K562 (cell line): ENCODE results near the gene BACE1-AS. TPM values are rescaled to one million over a fixed set of nuclear protein-coding genes. Genes with fewer than 3 reads are reported as not detected.

Experiments used
- ATAC-seq: fragments of 200-7000 bp; cut with Tn5 transposase; 3 replicates; pipeline ENCODE4 v1.9.1; 2020; ENCODE audit warnings: moderate library complexity
- BruUV-seq: library from RNA; stranded (reverse); fragments of 400-500 nt; replicated peaks from 2 replicates; lab custom pipeline; 2021; lab: Mats Ljungman, UMichigan
- CTCF ChIA-PET: fragments of 300-600 bp; formaldehyde crosslinking; extraction: SDS; loops from one replicate; lab custom pipeline; 2021; ENCODE audit warnings: low intra/inter-chr PET ratio; lab: Yijun Ruan, JAX
- POLR2A ChIA-PET: fragments of 300-600, 350-650 bp; sonication (Branson Sonifier 250); formaldehyde crosslinking; extraction: SDS; loops from one replicate; lab custom pipeline; 2021; ENCODE audit warnings: antibody characterized with exemption, inconsistent platforms; lab: Yijun Ruan, JAX
- DNase-seq, 4 experiments: peaks; one replicate each; pipeline versions ENCODE4 v3.0.0 to v3.0.0-alpha.2; 2011 to 2018; ENCODE audit warnings: low spot score in 3 of 4, mixed read lengths in 3 of 4; ENCODE audit errors: extremely low read depth in 1 of 4
- FAIRE-seq: peaks from 2 replicates; lab custom pipeline; 2011; peaks lifted over from hg19 to GRCh38; lab: Jason Lieb, UNC
- H2AFZ ChIP-seq: 2 replicates; pipeline ENCODE4 v1.6.0; 2011; ENCODE audit warnings: low read depth, low read length, control low read depth, inconsistent platforms
- H3K27ac ChIP-seq: fragments of 200-600 bp; 3 replicates; pipeline ENCODE4 v1.8.0; 2011; ENCODE audit warnings: low read depth, mild to moderate bottlenecking, control low read depth, inconsistent platforms, low read length, moderate library complexity, mixed read lengths; ENCODE audit errors: extremely low read depth
- H3K27me3 ChIP-seq, 2 experiments: fragments of 300-600 bp in 1 of 2; 2 replicates in 1 of 2; 3 replicates in 1 of 2; pipeline versions ENCODE4 v1.6.0 to v1.8.0; 2011; ENCODE audit warnings: inconsistent platforms in 2 of 2, low read length in 2 of 2, mild to moderate bottlenecking in 1 of 2, mixed read lengths in 1 of 2, moderate library complexity in 1 of 2; ENCODE audit not compliant: control insufficient read depth in 2 of 2, insufficient read depth in 2 of 2
- H3K36me3 ChIP-seq: fragments of 300-600 bp; 3 replicates; pipeline ENCODE4 v1.8.0; 2011; ENCODE audit warnings: mild to moderate bottlenecking, low read length, inconsistent platforms; ENCODE audit not compliant: control insufficient read depth, insufficient read depth
- H3K4me1 ChIP-seq, 2 experiments: fragments of 200-600 bp in 1 of 2; replicated peaks in 1 of 2; 2 replicates in 1 of 2; 3 replicates in 1 of 2; pipeline versions ENCODE4 v1.5.1 to v1.8.0; 2011; ENCODE audit warnings: inconsistent platforms in 2 of 2, low read length in 2 of 2, mild to moderate bottlenecking in 1 of 2, mixed read lengths in 1 of 2, moderate library complexity in 1 of 2; ENCODE audit not compliant: control insufficient read depth in 2 of 2, insufficient read depth in 2 of 2
- H3K4me2 ChIP-seq: 2 replicates; pipeline ENCODE4 v1.6.1; 2011; ENCODE audit warnings: low read length, control low read depth, inconsistent platforms, mixed read lengths; ENCODE audit not compliant: insufficient read depth
- H3K4me3 ChIP-seq: fragments of 200-600 bp; sonication (generic), shearing (Covaris generic); 2 replicates; pipeline ENCODE4 v1.5.1; 2016; ENCODE audit warnings: control low read depth, inconsistent platforms
- H3K79me2 ChIP-seq: fragments of 200-600 bp; 3 replicates; pipeline ENCODE4 v1.8.0; 2011; ENCODE audit warnings: low read length, inconsistent platforms; ENCODE audit not compliant: control insufficient read depth, insufficient read depth
- H3K9ac ChIP-seq, 2 experiments: 2 replicates each; pipeline versions ENCODE4 v1.6.0 to v1.6.1; 2011; ENCODE audit warnings: low read depth in 2 of 2, low read length in 2 of 2, control low read depth in 1 of 2, inconsistent platforms in 1 of 2, mild to moderate bottlenecking in 1 of 2, mixed read lengths in 1 of 2; ENCODE audit not compliant: insufficient read depth in 1 of 2
- H3K9me1 ChIP-seq: one replicate; pipeline ENCODE4 v1.6.0; 2011; ENCODE audit warnings: inconsistent platforms, mild to moderate bottlenecking, low read length, moderate library complexity; ENCODE audit not compliant: control insufficient read depth, insufficient read depth
- H3K9me3 ChIP-seq: replicated peaks from 2 replicates; pipeline ENCODE4 v1.5.1; 2011; ENCODE audit warnings: low read depth, low read length, inconsistent platforms; ENCODE audit not compliant: control insufficient read depth, insufficient read depth
- H4K20me1 ChIP-seq: replicated peaks from 2 replicates; pipeline ENCODE4 v1.6.1; 2011; ENCODE audit warnings: low read length, inconsistent platforms, mixed read lengths; ENCODE audit not compliant: control insufficient read depth, insufficient read depth
- HINFP ChIP-seq: fragments of 450-650 bp; conservative IDR thresholded peaks from 2 replicates; pipeline ENCODE4 v1.6.1; 2016; ENCODE audit warnings: missing genetic modification characterization, low read depth, mild to moderate bottlenecking, control low read depth, missing compliant biosample characterization
- KHSRP ChIP-seq: fragments of 450-650 bp; IDR thresholded peaks from 2 replicates; pipeline ENCODE4 v1.6.1; 2017
- LARP7 ChIP-seq: fragments of 450-650 bp; IDR thresholded peaks from 2 replicates; pipeline ENCODE4 v1.6.1; 2016
- MAZ ChIP-seq, 2 experiments: fragments of 450-650 bp in 1 of 2; sonication (generic) in 1 of 2; formaldehyde crosslinking; IDR thresholded peaks in 1 of 2; conservative IDR thresholded peaks in 1 of 2; 2 replicates each; pipeline versions ENCODE4 v1.4.0 to v1.5.0; 2020; ENCODE audit warnings: mild to moderate bottlenecking in 1 of 2, missing genetic modification reagents in 1 of 2
- MCM3 ChIP-seq: fragments of 450-650 bp; IDR thresholded peaks from 2 replicates; pipeline ENCODE4 v1.6.1; 2016
- MEF2A ChIP-seq: IDR thresholded peaks from 2 replicates; pipeline ENCODE4 v1.6.1; 2011; ENCODE audit warnings: low read depth, mild to moderate bottlenecking, low read length, moderate library complexity; ENCODE audit not compliant: control insufficient read depth
- MEF2D ChIP-seq: conservative IDR thresholded peaks from 2 replicates; pipeline ENCODE4 v1.6.1; 2016; ENCODE audit warnings: low read depth, missing genetic modification characterization, missing compliant biosample characterization
- NFIC ChIP-seq: fragments of 450-650 bp; IDR thresholded peaks from 2 replicates; pipeline ENCODE4 v1.6.1; 2017; ENCODE audit warnings: mild to moderate bottlenecking, inconsistent platforms
- OTX1 ChIP-seq: fragments of 450-650 bp; formaldehyde crosslinking; IDR thresholded peaks from 2 replicates; pipeline ENCODE4 v1.4.0; 2022; ENCODE audit warnings: mild to moderate bottlenecking
- POLR2AphosphoS5 ChIP-seq: IDR thresholded peaks from 2 replicates; pipeline ENCODE4 v1.6.1; 2011; ENCODE audit warnings: mild to moderate bottlenecking, low read depth, low read length, moderate library complexity; ENCODE audit not compliant: control insufficient read depth, insufficient read depth
- SNRNP70 ChIP-seq: fragments of 200-400 bp; formaldehyde crosslinking; optimal IDR thresholded peaks from 2 replicates; pipeline ENCODE3; 2017; ENCODE audit warnings: low read depth, low read length
- ZNF551 ChIP-seq: fragments of 250-450 bp; sonication (Bioruptor Pico); IDR thresholded peaks from 2 replicates; pipeline ENCODE4 v1.5.0; 2021; ENCODE audit warnings: mild to moderate bottlenecking, moderate library complexity
- ZNF57 ChIP-seq: fragments of 450-650 bp; formaldehyde crosslinking; IDR thresholded peaks from 2 replicates; pipeline ENCODE4 v1.4.0; 2020; ENCODE audit warnings: mild to moderate bottlenecking, moderate library complexity
- WGBS: fragments of 100-300 bp; shearing (Covaris generic); methylation state at CpG from one replicate; pipeline ENCODE4 v1.1.6; 2016; ENCODE audit warnings: low coverage, mixed read lengths; ENCODE audit not compliant: insufficient coverage; ENCODE audit errors: missing lambda C conversion rate; 5-methylcytosine and 5-hydroxymethylcytosine counted together
- in situ Hi-C: fragments of 300-500 bp; cut with MboI; formaldehyde crosslinking; loops from 4 replicates; pipeline ENCODE4 v1.15.0; 2018; ENCODE audit warnings: inconsistent platforms, mixed read lengths
- intact Hi-C: fragments of 100-400 bp; cut with micrococcal nuclease; formaldehyde crosslinking; loops from 2 replicates; pipeline ENCODE4 v1.14.2; 2022
- polyA plus RNA-seq, 8 experiments: library from polyadenylated mRNA; depleted of rRNA in 4 of 8; stranded (reverse) in 5 of 8; unstranded in 3 of 8; fragments of >200 nt; fragmentation: Nextera tagmentation in 2 of 8; fragmentation: Illumina TruSeq in 1 of 8; extraction: Ambion mirVana in 2 of 8; extraction: Trizol in 1 of 8; gene quantifications; 2 replicates each; pipeline versions ENCODE4 v1.2.1 to v1.2.3, GENCODE V29; 2011 to 2014; ENCODE audit warnings: inconsistent platforms in 1 of 8, missing spikeins in 1 of 8
- small RNA-seq: library from RNA; depleted of rRNA; stranded (forward); fragments of <200 nt; gene quantifications from one replicate; pipeline ENCODE3, GENCODE V24; 2014
- total RNA-seq, 7 experiments: library from RNA; depleted of rRNA in 6 of 7; stranded (reverse); fragments of >200 nt in 6 of 7; fragmentation: Illumina TruSeq in 2 of 7; extraction: Trizol in 2 of 7; gene quantifications; 2 replicates each; pipeline versions ENCODE4 v1.2.1 to v1.2.3, GENCODE V29; 2011 to 2021; ENCODE audit warnings: low replicate concordance in 1 of 7

BACE1-AS gene
- total and polyA plus RNA-seq, 9 of the 15 experiments (the other 6 are each of a cell fraction or from before 2014, with no cell fraction given), result 2.2 to 8.2 (median 3.8) TPM

GRCh38 chr11:117337076-117337475 lies 45.9 kb downstream of the BACE1-AS start:
- H4K20me1 ChIP-seq, result 0 out of 2 replicates have a peak, but pooled peaks cover 3% of the 10 kb centered on the region
- no peaks in the 10 kb centered on the region for H3K79me2 ChIP-seq
- no peak for ATAC-seq
- no peaks in the 10 kb centered on the region for H3K27me3 ChIP-seq
- intact Hi-C loops, result no loop called here
- TF ChIP-seq NFIC (no peak), KHSRP (no peak), MEF2A (no peak), LARP7 (no peak), POLR2AphosphoS5 (no peak), MEF2D (tag) (no peak), MAZ (CRISPR knock-in tag; conservative IDR thresholded peaks at IDR 0.05 in 1 of 2, IDR thresholded peaks at IDR 0.05 in 1 of 2) (no peak), OTX1 (no peak), ZNF57 (no peak), MCM3 (no peak), SNRNP70 (no peak), HINFP (tag) (no peak), ZNF551 (no peak)
- no peak overlapping the region for H3K27ac ChIP-seq
- H3K4me1 ChIP-seq, result no peaks in the 10 kb centered on the region
- H2AFZ ChIP-seq, result no peak overlapping the region
- in situ Hi-C loops, result no loop called here
- WGBS, result 88% methylated on average over 4 of the region's 4 CpGs
- H3K9ac ChIP-seq, result no peak overlapping the region
- ChIA-PET CTCF (no interaction called here), POLR2A (interaction anchor here (0.6 to 1.0 kb wide), 2 partner anchors 13 to 24 kb away, joined by 3 to 4 read pairs; no protein-coding TSS in a partner anchor)
- H3K4me3 ChIP-seq, result no peak overlapping the region
- H3K9me3 ChIP-seq, result no peaks in the 10 kb centered on the region
- no peak for FAIRE-seq
- no peak overlapping the region for H3K4me2 ChIP-seq
- no peak for DNase-seq
- 0 out of 3 replicates have a peak, but pooled peaks cover 2% of the 10 kb centered on the region for H3K36me3 ChIP-seq
- no TSS peak for BruUV-seq
- H3K9me1 ChIP-seq, result no peaks in the 10 kb centered on the region

Small RNAs within 50 kb of the gene (small RNA-seq; reads per million reads assigned to genes)
- not detected for gene RF00564

Other genes starting within 250 kb of the BACE1-AS start
Only the 7 nearest of the 8 such genes appear.
- 61.0 and 64.9 TPM in 2 replicates for gene PAFAH1B2, start 147.1 kb upstream of the BACE1-AS start, total RNA-seq (2014; rRNA removed)
- 94.7 and 109 TPM in 2 replicates for gene PAFAH1B2, start 147.1 kb upstream of the BACE1-AS start, total RNA-seq (2014; rRNA removed; fragmentation: Illumina TruSeq; extraction: Trizol)
- gene PAFAH1B2, start 147.1 kb upstream of the BACE1-AS start, total RNA-seq (2015; rRNA removed; fragmentation: Illumina TruSeq; extraction: Trizol), result 70.4 and 74.2 TPM in 2 replicates
- 82.3 and 90.2 TPM in 2 replicates for gene PAFAH1B2, start 147.1 kb upstream of the BACE1-AS start, total RNA-seq (2021)
- gene PAFAH1B2, start 147.1 kb upstream of the BACE1-AS start, polyA plus RNA-seq (2011; rRNA removed), result 43.3 and 55.3 TPM in 2 replicates
- gene PAFAH1B2, start 147.1 kb upstream of the BACE1-AS start, polyA plus RNA-seq (2014; fragmentation: Illumina TruSeq; extraction: Trizol), result 38.0 and 39.3 TPM in 2 replicates
- gene PAFAH1B2, start 147.1 kb upstream of the BACE1-AS start, polyA plus RNA-seq (2014; fragmentation: Nextera tagmentation; extraction: Ambion mirVana), result 10 to 100 TPM; 27.8 to 81.6 TPM
- gene PAFAH1B2, start 147.1 kb upstream of the BACE1-AS start, polyA plus RNA-seq (2014; rRNA removed), result 34.5 and 36.4 TPM in 2 replicates
- 5.9 and 7.1 TPM in 2 replicates for gene SIDT2, start 112.6 kb upstream of the BACE1-AS start, total RNA-seq (2014; rRNA removed)
- gene SIDT2, start 112.6 kb upstream of the BACE1-AS start, total RNA-seq (2014; rRNA removed; fragmentation: Illumina TruSeq; extraction: Trizol), result 4.4 and 6.5 TPM in 2 replicates
- gene SIDT2, start 112.6 kb upstream of the BACE1-AS start, total RNA-seq (2015; rRNA removed; fragmentation: Illumina TruSeq; extraction: Trizol), result 6.1 and 7.0 TPM in 2 replicates
- gene SIDT2, start 112.6 kb upstream of the BACE1-AS start, total RNA-seq (2021), result 17.7 and 20.2 TPM in 2 replicates
- gene SIDT2, start 112.6 kb upstream of the BACE1-AS start, polyA plus RNA-seq (2011; rRNA removed), result 11.5 and 21.7 TPM in 2 replicates
- gene SIDT2, start 112.6 kb upstream of the BACE1-AS start, polyA plus RNA-seq (2014; fragmentation: Illumina TruSeq; extraction: Trizol), result 14.4 and 15.6 TPM in 2 replicates
- gene SIDT2, start 112.6 kb upstream of the BACE1-AS start, polyA plus RNA-seq (2014; fragmentation: Nextera tagmentation; extraction: Ambion mirVana), result 1 to 10 TPM; 2.4 to 3.6 TPM
- gene SIDT2, start 112.6 kb upstream of the BACE1-AS start, polyA plus RNA-seq (2014; rRNA removed), result 14.1 and 22.2 TPM in 2 replicates
- gene TAGLN, start 92.0 kb upstream of the BACE1-AS start, total RNA-seq (2014; rRNA removed), result 0.95 and 1.3 TPM in 2 replicates
- 1.1 and 1.4 TPM in 2 replicates for gene TAGLN, start 92.0 kb upstream of the BACE1-AS start, total RNA-seq (2014; rRNA removed; fragmentation: Illumina TruSeq; extraction: Trizol)
- gene TAGLN, start 92.0 kb upstream of the BACE1-AS start, total RNA-seq (2015; rRNA removed; fragmentation: Illumina TruSeq; extraction: Trizol), result 0.87 and 1.2 TPM in 2 replicates
- 3.5 and 3.6 TPM in 2 replicates for gene TAGLN, start 92.0 kb upstream of the BACE1-AS start, total RNA-seq (2021)
- 3.0 and 3.1 TPM in 2 replicates for gene TAGLN, start 92.0 kb upstream of the BACE1-AS start, polyA plus RNA-seq (2011; rRNA removed)
- gene TAGLN, start 92.0 kb upstream of the BACE1-AS start, polyA plus RNA-seq (2014; fragmentation: Illumina TruSeq; extraction: Trizol), result 2.4 and 2.8 TPM in 2 replicates
- gene TAGLN, start 92.0 kb upstream of the BACE1-AS start, polyA plus RNA-seq (2014; fragmentation: Nextera tagmentation; extraction: Ambion mirVana), result under 1 TPM; 0.21 to 0.56 TPM
- 3.2 and 4.9 TPM in 2 replicates for gene TAGLN, start 92.0 kb upstream of the BACE1-AS start, polyA plus RNA-seq (2014; rRNA removed)
- gene PCSK7, start 59.3 kb upstream of the BACE1-AS start, total RNA-seq (2014; rRNA removed), result 15.2 and 20.8 TPM in 2 replicates
- 15.2 and 15.6 TPM in 2 replicates for gene PCSK7, start 59.3 kb upstream of the BACE1-AS start, total RNA-seq (2014; rRNA removed; fragmentation: Illumina TruSeq; extraction: Trizol)
- 16.7 and 18.2 TPM in 2 replicates for gene PCSK7, start 59.3 kb upstream of the BACE1-AS start, total RNA-seq (2015; rRNA removed; fragmentation: Illumina TruSeq; extraction: Trizol)
- gene PCSK7, start 59.3 kb upstream of the BACE1-AS start, total RNA-seq (2021), result 29.2 and 30.4 TPM in 2 replicates
- gene PCSK7, start 59.3 kb upstream of the BACE1-AS start, polyA plus RNA-seq (2011; rRNA removed), result 14.9 and 15.6 TPM in 2 replicates
- gene PCSK7, start 59.3 kb upstream of the BACE1-AS start, polyA plus RNA-seq (2014; fragmentation: Illumina TruSeq; extraction: Trizol), result 19.9 and 22.1 TPM in 2 replicates
- gene PCSK7, start 59.3 kb upstream of the BACE1-AS start, polyA plus RNA-seq (2014; fragmentation: Nextera tagmentation; extraction: Ambion mirVana), result 1 to 10 TPM; 3.1 to 3.9 TPM
- gene PCSK7, start 59.3 kb upstream of the BACE1-AS start, polyA plus RNA-seq (2014; rRNA removed), result 25.3 and 27.7 TPM in 2 replicates
- 6.6 and 10.1 TPM in 2 replicates for gene RNF214, start 58.7 kb upstream of the BACE1-AS start, total RNA-seq (2014; rRNA removed)
- gene RNF214, start 58.7 kb upstream of the BACE1-AS start, total RNA-seq (2014; rRNA removed; fragmentation: Illumina TruSeq; extraction: Trizol), result 11.9 and 13.5 TPM in 2 replicates
- 9.5 and 10.2 TPM in 2 replicates for gene RNF214, start 58.7 kb upstream of the BACE1-AS start, total RNA-seq (2015; rRNA removed; fragmentation: Illumina TruSeq; extraction: Trizol)
- 22.3 and 24.8 TPM in 2 replicates for gene RNF214, start 58.7 kb upstream of the BACE1-AS start, total RNA-seq (2021)
- 12.6 and 18.0 TPM in 2 replicates for gene RNF214, start 58.7 kb upstream of the BACE1-AS start, polyA plus RNA-seq (2011; rRNA removed)
- 20.2 and 22.7 TPM in 2 replicates for gene RNF214, start 58.7 kb upstream of the BACE1-AS start, polyA plus RNA-seq (2014; fragmentation: Illumina TruSeq; extraction: Trizol)
- 1 to 10 TPM; 6.6 to 7.4 TPM for gene RNF214, start 58.7 kb upstream of the BACE1-AS start, polyA plus RNA-seq (2014; fragmentation: Nextera tagmentation; extraction: Ambion mirVana)
- gene RNF214, start 58.7 kb upstream of the BACE1-AS start, polyA plus RNA-seq (2014; rRNA removed), result 11.6 and 12.1 TPM in 2 replicates
- gene BACE1, start 24.9 kb downstream of the BACE1-AS start, total RNA-seq (2014; rRNA removed), result not detected in 2 replicates
- gene BACE1, start 24.9 kb downstream of the BACE1-AS start, total RNA-seq (2014; rRNA removed; fragmentation: Illumina TruSeq; extraction: Trizol), result not detected in 2 replicates
- not detected in 2 replicates for gene BACE1, start 24.9 kb downstream of the BACE1-AS start, total RNA-seq (2015; rRNA removed; fragmentation: Illumina TruSeq; extraction: Trizol)
- 0.18 and 0.29 TPM in 2 replicates for gene BACE1, start 24.9 kb downstream of the BACE1-AS start, total RNA-seq (2021)
- gene BACE1, start 24.9 kb downstream of the BACE1-AS start, polyA plus RNA-seq (2011; rRNA removed), result 0.01 and 0.09 TPM in 2 replicates
- gene BACE1, start 24.9 kb downstream of the BACE1-AS start, polyA plus RNA-seq (2014; fragmentation: Illumina TruSeq; extraction: Trizol), result not detected in 2 replicates
- gene BACE1, start 24.9 kb downstream of the BACE1-AS start, polyA plus RNA-seq (2014; fragmentation: Nextera tagmentation; extraction: Ambion mirVana), result under 1 TPM; 0.14 to 0.25 TPM
- not detected in 2 replicates for gene BACE1, start 24.9 kb downstream of the BACE1-AS start, polyA plus RNA-seq (2014; rRNA removed)
- gene CEP164, start 36.5 kb downstream of the BACE1-AS start, total RNA-seq (2014; rRNA removed), result 14.2 and 16.1 TPM in 2 replicates
- gene CEP164, start 36.5 kb downstream of the BACE1-AS start, total RNA-seq (2014; rRNA removed; fragmentation: Illumina TruSeq; extraction: Trizol), result 8.0 TPM in 2 replicates
- 13.1 and 13.6 TPM in 2 replicates for gene CEP164, start 36.5 kb downstream of the BACE1-AS start, total RNA-seq (2015; rRNA removed; fragmentation: Illumina TruSeq; extraction: Trizol)
- 12.1 and 16.5 TPM in 2 replicates for gene CEP164, start 36.5 kb downstream of the BACE1-AS start, total RNA-seq (2021)
- gene CEP164, start 36.5 kb downstream of the BACE1-AS start, polyA plus RNA-seq (2011; rRNA removed), result 7.7 and 8.7 TPM in 2 replicates
- 11.4 and 15.0 TPM in 2 replicates for gene CEP164, start 36.5 kb downstream of the BACE1-AS start, polyA plus RNA-seq (2014; fragmentation: Illumina TruSeq; extraction: Trizol)
- 1 to 10 TPM; 2.1 to 4.6 TPM for gene CEP164, start 36.5 kb downstream of the BACE1-AS start, polyA plus RNA-seq (2014; fragmentation: Nextera tagmentation; extraction: Ambion mirVana)
- gene CEP164, start 36.5 kb downstream of the BACE1-AS start, polyA plus RNA-seq (2014; rRNA removed), result 9.9 and 10.4 TPM in 2 replicates